HFFc6 (cell line): Measurements from ENCODE around the gene PAK3. TPM values are rescaled to one million over a fixed set of nuclear protein-coding genes. Genes with fewer than 3 reads are reported as not detected.

Source experiments
- DNase-seq: peaks from one replicate; pipeline ENCODE4 v3.0.0-alpha.2; 2018
- H3K27ac Mint-ChIP-seq: 2 replicates; pipeline ENCODE4 v1.8.0; 2020; ENCODE audit warnings: mild to moderate bottlenecking, mixed read lengths
- H3K27me3 Mint-ChIP-seq: 2 replicates; pipeline ENCODE4 v1.8.0; 2021; ENCODE audit warnings: mild to moderate bottlenecking, moderate library complexity, mixed read lengths; ENCODE audit not compliant: insufficient read depth
- H3K36me3 Mint-ChIP-seq: 2 replicates; pipeline ENCODE4 v1.8.0; 2021; ENCODE audit warnings: low read depth, mixed read lengths
- H3K4me1 Mint-ChIP-seq: 2 replicates; pipeline ENCODE4 v1.8.0; 2020; ENCODE audit warnings: low read depth, mixed read lengths
- H3K4me3 Mint-ChIP-seq: 2 replicates; pipeline ENCODE4 v1.8.0; 2020; ENCODE audit warnings: mild to moderate bottlenecking, moderate library complexity, mixed read lengths
- H3K9me3 Mint-ChIP-seq: 2 replicates; pipeline ENCODE4 v1.8.0; 2020; ENCODE audit warnings: mild to moderate bottlenecking, mixed read lengths
- CTCF ChIP-seq: fragments of 200-600 bp; sonication (generic); IDR thresholded peaks from 2 replicates; pipeline ENCODE4 v1.5.0; 2021; ENCODE audit warnings: antibody characterized with exemption, mild to moderate bottlenecking
- total RNA-seq, 6 experiments: library from RNA; stranded (reverse); fragmentation: NEBNext Ultra II Directional; extraction: Animal tissue kit (Norgen Biotek cat#: 25700); gene quantifications; 2 replicates in 1 of 6; 3 replicates in 5 of 6; pipeline ENCODE4 v1.2.3, GENCODE V29; 2021

PAK3 gene
- total RNA-seq, 6 experiments from 2014 or later, result not detected

DNA sequence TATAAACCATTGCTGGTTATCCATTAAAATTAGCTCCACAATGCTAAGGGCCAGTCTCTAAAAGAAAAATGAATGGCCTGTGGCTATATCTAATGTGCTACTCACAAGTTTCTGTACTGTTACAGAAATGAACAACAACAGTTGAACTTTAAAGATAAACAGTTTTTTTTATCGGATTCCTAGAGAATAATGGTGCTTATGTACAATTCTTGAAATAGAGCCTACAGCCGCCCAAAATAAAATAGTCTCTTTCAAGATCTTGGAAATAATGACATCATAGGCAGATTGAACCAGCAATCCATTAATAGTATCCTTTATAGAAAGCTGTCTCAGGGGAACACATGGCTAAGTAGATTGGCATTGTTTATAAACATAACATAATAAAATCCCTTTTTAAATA, 23.4 kb downstream of the PAK3 start:
- H3K36me3 Mint-ChIP-seq, result no peaks in the 10 kb centered on the region
- no peak for DNase-seq
- TF ChIP-seq CTCF, result no peak
- no peaks in the 10 kb centered on the region for H3K4me1 Mint-ChIP-seq
- no peak overlapping the region for H3K4me3 Mint-ChIP-seq
- no peak overlapping the region for H3K27ac Mint-ChIP-seq
- H3K9me3 Mint-ChIP-seq, result 0 out of 2 replicates have a peak, but pooled peaks cover 3% of the 10 kb centered on the region
- no peaks in the 10 kb centered on the region for H3K27me3 Mint-ChIP-seq

DNA sequence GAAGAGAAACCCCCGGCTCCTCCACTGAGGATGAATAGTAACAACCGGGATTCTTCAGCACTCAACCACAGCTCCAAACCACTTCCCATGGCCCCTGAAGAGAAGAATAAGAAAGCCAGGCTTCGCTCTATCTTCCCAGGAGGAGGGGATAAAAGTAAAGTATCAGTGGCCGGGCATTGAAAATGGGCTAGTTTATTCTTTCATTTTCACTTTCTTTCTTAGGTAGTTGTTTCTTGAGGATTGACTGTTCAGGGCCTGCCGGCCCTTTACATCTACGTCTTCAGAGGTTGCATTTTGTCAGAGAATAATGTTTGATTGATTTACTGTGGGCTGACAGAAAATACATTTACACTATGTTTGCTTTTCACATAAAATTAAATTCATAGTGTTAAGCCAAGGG, 27.1 kb downstream of the PAK3 start:
- H3K4me1 Mint-ChIP-seq, result no peaks in the 10 kb centered on the region
- no peak for TF ChIP-seq CTCF
- H3K9me3 Mint-ChIP-seq, result 0 out of 2 replicates have a peak, but pooled peaks cover 3% of the 10 kb centered on the region
- no peaks in the 10 kb centered on the region for H3K36me3 Mint-ChIP-seq
- no peaks in the 10 kb centered on the region for H3K27me3 Mint-ChIP-seq
- H3K27ac Mint-ChIP-seq, result no peak overlapping the region
- no peak for DNase-seq
- H3K4me3 Mint-ChIP-seq, result no peak overlapping the region

DNA sequence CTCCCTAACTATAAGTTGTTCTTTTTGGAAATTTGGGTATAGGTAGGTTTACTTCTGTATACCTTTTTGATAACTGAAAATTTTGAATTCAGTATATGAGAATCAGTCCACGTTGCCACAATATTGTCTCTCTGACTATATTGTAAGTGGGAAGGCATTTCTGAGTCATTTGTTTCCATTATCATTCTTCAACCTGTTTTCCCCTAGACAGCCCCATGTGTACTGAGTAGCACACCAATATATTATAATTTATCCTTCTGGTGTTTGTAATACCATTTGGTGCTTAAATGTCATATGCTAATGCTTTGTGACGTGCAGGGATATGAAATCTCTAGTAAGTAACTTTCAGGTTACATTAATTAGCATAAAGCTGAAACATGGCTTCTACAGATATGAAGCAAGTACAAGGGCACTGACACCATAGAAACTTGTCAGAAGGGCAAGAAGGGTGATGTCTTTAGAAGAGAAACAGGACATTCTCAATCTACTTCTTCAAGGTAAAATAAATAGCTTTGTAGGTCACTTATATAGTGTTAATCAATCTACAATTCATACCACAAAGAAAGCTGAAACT, 27.7 kb downstream of the PAK3 start:
- no peaks in the 10 kb centered on the region for H3K4me1 Mint-ChIP-seq
- H3K27me3 Mint-ChIP-seq, result no peaks in the 10 kb centered on the region
- H3K36me3 Mint-ChIP-seq, result no peaks in the 10 kb centered on the region
- H3K9me3 Mint-ChIP-seq, result 0 out of 2 replicates have a peak, but pooled peaks cover 3% of the 10 kb centered on the region
- H3K4me3 Mint-ChIP-seq, result no peak overlapping the region
- TF ChIP-seq CTCF, result no peak
- no peak for DNase-seq
- H3K27ac Mint-ChIP-seq, result no peak overlapping the region

DNA sequence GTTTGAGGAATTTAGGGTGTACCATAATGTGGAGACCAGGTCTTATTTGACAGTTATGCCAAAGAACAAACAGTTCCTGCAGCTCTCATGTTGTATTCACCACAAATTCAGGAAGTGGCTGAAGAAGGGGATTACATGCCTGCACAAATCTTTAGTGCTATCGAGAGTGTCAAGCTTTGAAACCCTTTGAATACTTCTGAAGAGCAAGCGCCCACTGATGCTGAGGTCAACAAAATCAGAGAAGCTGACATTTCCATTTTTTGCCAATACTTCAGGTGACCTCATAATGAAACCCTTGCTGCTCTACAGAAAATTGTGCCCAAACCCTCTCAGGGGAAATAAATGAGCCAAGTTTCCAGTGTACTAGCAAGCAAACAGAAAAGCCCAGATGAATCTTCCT, 28.4 kb downstream of the PAK3 start:
- Mint-ChIP-seq H3K27ac (no peak overlapping the region), H3K9me3 (0 out of 2 replicates have a peak, but pooled peaks cover 3% of the 10 kb centered on the region), H3K27me3 (no peaks in the 10 kb centered on the region), H3K4me3 (no peak overlapping the region), H3K36me3 (no peaks in the 10 kb centered on the region), H3K4me1 (no peaks in the 10 kb centered on the region)
- no peak for TF ChIP-seq CTCF
- no peak for DNase-seq

DNA sequence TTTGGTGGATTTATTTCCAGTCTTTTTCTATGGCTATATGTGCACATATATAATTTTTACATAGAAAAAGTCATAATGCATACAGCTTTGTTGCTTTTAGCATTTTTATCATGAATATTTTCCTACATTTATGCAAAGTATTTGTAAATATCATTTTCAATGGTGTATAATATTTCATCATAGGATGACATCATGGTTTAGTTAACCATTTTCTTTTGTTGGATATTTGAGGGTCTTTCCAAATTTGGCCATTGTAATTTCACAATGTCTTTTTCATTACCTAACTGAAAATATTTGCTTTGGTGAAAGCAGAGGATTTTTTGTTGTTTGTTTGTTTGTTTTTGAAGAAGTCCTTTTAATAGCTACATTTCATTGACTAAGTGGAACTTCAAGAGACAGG, 31.0 kb downstream of the PAK3 start:
- H3K36me3 Mint-ChIP-seq, result no peaks in the 10 kb centered on the region
- H3K4me3 Mint-ChIP-seq, result no peak overlapping the region
- H3K9me3 Mint-ChIP-seq, result 0 out of 2 replicates have a peak, but pooled peaks cover 3% of the 10 kb centered on the region
- no peaks in the 10 kb centered on the region for H3K27me3 Mint-ChIP-seq
- no peaks in the 10 kb centered on the region for H3K4me1 Mint-ChIP-seq
- DNase-seq, result no peak
- H3K27ac Mint-ChIP-seq, result no peak overlapping the region
- TF ChIP-seq CTCF, result no peak

DNA sequence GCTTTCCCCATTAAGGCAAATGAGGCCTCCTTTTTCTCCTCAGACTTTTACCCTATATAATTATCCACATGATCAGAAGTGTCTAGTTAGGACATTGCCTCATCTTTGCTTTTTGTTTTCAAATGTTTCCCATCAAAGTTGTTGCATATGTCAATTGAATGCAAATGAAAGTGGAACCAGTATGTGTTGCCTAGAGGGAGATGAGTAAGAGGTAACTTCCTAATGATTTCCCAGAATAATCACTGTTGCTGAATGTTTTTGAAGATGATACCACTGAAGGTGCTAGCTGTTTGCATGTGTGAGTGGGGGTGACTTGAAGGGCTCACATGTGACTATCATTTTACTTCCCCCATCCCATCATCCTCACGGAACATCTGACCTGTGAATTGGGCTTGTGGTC, 33.9 kb downstream of the PAK3 start:
- no peak for TF ChIP-seq CTCF
- peaks cover 5% of the 10 kb centered on the region for H3K9me3 Mint-ChIP-seq
- no peaks in the 10 kb centered on the region for H3K4me1 Mint-ChIP-seq

More for the DNA sequence above, 33.9 kb downstream of the PAK3 start:
- H3K27ac Mint-ChIP-seq, result no peak overlapping the region
- H3K27me3 Mint-ChIP-seq, result no peaks in the 10 kb centered on the region
- no peaks in the 10 kb centered on the region for H3K36me3 Mint-ChIP-seq
- DNase-seq, result no peak
- H3K4me3 Mint-ChIP-seq, result no peak overlapping the region
